Uterus (tissue), 4 donors: Measurements from ENCODE around the gene FKBP5. TPM values are rescaled to one million over a fixed set of nuclear protein-coding genes. Genes with fewer than 3 reads are reported as not detected.

Experiments used
- DNase-seq, 2 donors: peaks; one replicate each; pipeline ENCODE4 v3.0.0-alpha.2; 2019 to 2020
- H3K27ac ChIP-seq, 2 donors: fragments of 200-600 bp; sonication (generic); 1 replicate in 1 of 2; 2 replicates in 1 of 2; pipeline ENCODE4 v1.5.1; 2016 to 2018
- H3K27me3 ChIP-seq, 2 donors: fragments of 200-600 bp; sonication (generic); one replicate each; pipeline ENCODE4 v1.5.1; 2018 to 2019; ENCODE audit warnings: control low read depth in 1 of 2
- H3K36me3 ChIP-seq, 2 donors: fragments of 200-600 bp; sonication (generic); one replicate each; pipeline ENCODE4 v1.5.1; 2019; ENCODE audit warnings: control low read depth in 1 of 2
- H3K4me1 ChIP-seq, 2 donors: fragments of 200-600 bp; sonication (generic); one replicate each; pipeline ENCODE4 v1.5.1; 2018 to 2019; ENCODE audit warnings: control low read depth in 1 of 2
- H3K4me3 ChIP-seq, 2 donors: fragments of 200-600 bp; sonication (generic); 1 replicate in 1 of 2; 2 replicates in 1 of 2; pipeline ENCODE4 v1.5.1; 2018 to 2019; ENCODE audit warnings: mild to moderate bottlenecking in 1 of 2
- H3K9me3 ChIP-seq, 2 donors: fragments of 200-600 bp; sonication (generic); one replicate each; pipeline ENCODE4 v1.5.1; 2019; ENCODE audit warnings: control low read depth in 1 of 2
- CTCF ChIP-seq, 4 experiments: fragments of 200-600 bp in 2 of 4; fragments of 450-650 bp in 2 of 4; sonication (generic) in 2 of 4; IDR thresholded peaks; one replicate each; pipeline ENCODE4 v1.5.1; 2016 to 2019; ENCODE audit warnings: antibody characterized with exemption in 4 of 4, mild to moderate bottlenecking in 2 of 4, moderate library complexity in 1 of 4
- POLR2A ChIP-seq, 2 donors: fragments of 450-650 bp; IDR thresholded peaks; one replicate each; pipeline ENCODE4 v1.6.1; 2016; ENCODE audit warnings: antibody characterized with exemption in 2 of 2, mild to moderate bottlenecking in 1 of 2, moderate library complexity in 1 of 2
- intact Hi-C: fragments of 100-400 bp; cut with DNase I; formaldehyde crosslinking; loops from one replicate; pipeline ENCODE4 v1.15.1; 2023; ENCODE audit warnings: low total_unique reads
- total RNA-seq, 4 donors: library from RNA; depleted of rRNA in 3 of 4; stranded (reverse); fragments of >200 nt in 3 of 4; gene quantifications; one replicate each; pipeline versions ENCODE4 v1.1.0 to v1.2.4, GENCODE V29; 2014 to 2023
- donor health status: DM: yes; HTN: yes; CAD: no.

FKBP5 gene
- total RNA-seq, 4 donors from 2014 or later, result 35.1 to 197 (median 84.5) TPM

- no peaks in the 10 kb centered on the region for H3K27me3 ChIP-seq
- H3K27ac ChIP-seq, result no peak overlapping the region
- no peak for DNase-seq
- TF ChIP-seq CTCF (IDR thresholded peaks at IDR 0.05) (no peak), POLR2A (IDR thresholded peaks at IDR 0.05) (no peak)
- no peaks in the 10 kb centered on the region for H3K9me3 ChIP-seq
- H3K4me3 ChIP-seq, result no peak overlapping the region
- no peaks in the 10 kb centered on the region for H3K4me1 ChIP-seq
- H3K36me3 ChIP-seq, result no peaks in the 10 kb centered on the region
- intact Hi-C loops, result no loop called here
These were observed 19.2 kb downstream of the FKBP5 start for GRCh38 chr6:35669451-35670045.

GRCh38 chr6:35668744-35669450 is 19.8 kb downstream of the FKBP5 start:
- no peaks in the 10 kb centered on the region for H3K36me3 ChIP-seq
- no peaks in the 10 kb centered on the region for H3K27me3 ChIP-seq
- DNase-seq, result no peak
- no peaks in the 10 kb centered on the region for H3K9me3 ChIP-seq
- intact Hi-C loops, result no loop called here
- no peak overlapping the region for H3K27ac ChIP-seq
- no peaks in the 10 kb centered on the region for H3K4me1 ChIP-seq
- TF ChIP-seq CTCF (IDR thresholded peaks at IDR 0.05) (no peak), POLR2A (IDR thresholded peaks at IDR 0.05) (no peak)
- H3K4me3 ChIP-seq, result no peak overlapping the region

- no peaks in the 10 kb centered on the region for H3K4me1 ChIP-seq
- no peaks in the 10 kb centered on the region for H3K27me3 ChIP-seq
- TF ChIP-seq POLR2A (IDR thresholded peaks at IDR 0.05), result no peak
- no peak for TF ChIP-seq CTCF (IDR thresholded peaks at IDR 0.05)
- no peaks in the 10 kb centered on the region for H3K9me3 ChIP-seq
- no peaks in the 10 kb centered on the region for H3K36me3 ChIP-seq
- no peak overlapping the region for H3K27ac ChIP-seq
- no peak for DNase-seq
- H3K4me3 ChIP-seq, result no peak overlapping the region
- intact Hi-C loops, result no loop called here
These were observed 20.6 kb downstream of the FKBP5 start for GRCh38 chr6:35668096-35668495.

GRCh38 chr6:35665573-35665972 is 23.1 kb downstream of the FKBP5 start:
- H3K9me3 ChIP-seq, result no peaks in the 10 kb centered on the region
- H3K27ac ChIP-seq, result no peak overlapping the region
- intact Hi-C loops, result no loop called here
- no peak overlapping the region for H3K4me3 ChIP-seq
- no peak for DNase-seq
- no peak for TF ChIP-seq POLR2A (IDR thresholded peaks at IDR 0.05)
- no peak for TF ChIP-seq CTCF (IDR thresholded peaks at IDR 0.05)
- H3K4me1 ChIP-seq, result no peaks in the 10 kb centered on the region
- no peaks in the 10 kb centered on the region for H3K36me3 ChIP-seq
- no peaks in the 10 kb centered on the region for H3K27me3 ChIP-seq

GRCh38 chr6:35664945-35665344 is 23.8 kb downstream of the FKBP5 start:
- H3K27me3 ChIP-seq, result no peaks in the 10 kb centered on the region
- H3K4me1 ChIP-seq, result no peaks in the 10 kb centered on the region
- DNase-seq, result no peak
- H3K27ac ChIP-seq, result no peak overlapping the region
- H3K36me3 ChIP-seq, result no peaks in the 10 kb centered on the region
- H3K9me3 ChIP-seq, result no peaks in the 10 kb centered on the region
- H3K4me3 ChIP-seq, result no peak overlapping the region
- TF ChIP-seq CTCF (IDR thresholded peaks at IDR 0.05) (no peak), POLR2A (IDR thresholded peaks at IDR 0.05) (no peak)
- intact Hi-C loops, result no loop called here
